ENCODE measurements around the gene JAZF1.
"Not testable (repeated sequence)": the region's sequence is repeated elsewhere in the genome, so short reads cannot be mapped to it uniquely, and the experiment has no call there.

JAZF1 gene

GRCh38 chr7:27925573-27926201 is 254.9 kb downstream of the JAZF1 start:
- Histone ChIP-seq H3K27ac (ENCODE audit: low read depth, low read length, severe bottlenecking) (no peak overlapping the region), H3K36me3 (ENCODE audit: control insufficient read depth, insufficient read depth, low read length) (no peaks in the 10 kb centered on the region), H3K4me3 (ENCODE audit: extremely low read depth, insufficient read depth, low read length, poor library complexity, severe bottlenecking) (no peak overlapping the region), H3K9me3 (ENCODE audit: control insufficient read depth, low read length) (no peaks in the 10 kb centered on the region), H3K4me1 (ENCODE audit: control insufficient read depth, insufficient read depth, low read length, poor library complexity, severe bottlenecking) (peaks cover 4% of the 10 kb centered on the region)
- WGBS, 2 experiments (ENCODE audit: insufficient coverage in 2 of 2): 91 to 96% methylated on average over 4 to 6 of the region's 6 CpGs

DNA sequence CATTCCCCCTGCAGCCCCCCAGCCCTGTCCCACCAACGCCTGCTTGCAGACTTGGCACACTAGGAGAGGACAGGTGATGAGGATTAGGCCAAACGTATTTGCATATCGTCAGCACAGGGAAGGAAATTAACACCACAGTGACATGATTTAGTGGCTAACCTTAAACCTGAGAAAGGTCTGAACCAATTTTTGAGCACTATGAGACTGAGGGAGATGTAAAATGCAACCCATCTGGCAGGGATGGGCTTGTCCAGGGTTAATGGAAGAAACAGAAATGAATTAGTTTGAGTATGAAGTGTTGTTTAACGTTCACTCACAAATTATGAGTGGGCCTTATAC is 257.0 kb downstream of the JAZF1 start:
- no peak overlapping the region for H3K27ac ChIP-seq (ENCODE audit: low read depth, low read length, severe bottlenecking)
- peaks cover 7% of the 10 kb centered on the region for H3K4me1 ChIP-seq (ENCODE audit: control insufficient read depth, insufficient read depth, low read length, poor library complexity, severe bottlenecking)
- no peak overlapping the region for H3K4me3 ChIP-seq (ENCODE audit: extremely low read depth, insufficient read depth, low read length, poor library complexity, severe bottlenecking)
- 96 to 100% methylated on average over 3 of the region's 4 CpGs for WGBS, 2 experiments (ENCODE audit: insufficient coverage in 2 of 2)
- H3K36me3 ChIP-seq (ENCODE audit: control insufficient read depth, insufficient read depth, low read length): no peaks in the 10 kb centered on the region
- no peaks in the 10 kb centered on the region for H3K9me3 ChIP-seq (ENCODE audit: control insufficient read depth, low read length)

DNA sequence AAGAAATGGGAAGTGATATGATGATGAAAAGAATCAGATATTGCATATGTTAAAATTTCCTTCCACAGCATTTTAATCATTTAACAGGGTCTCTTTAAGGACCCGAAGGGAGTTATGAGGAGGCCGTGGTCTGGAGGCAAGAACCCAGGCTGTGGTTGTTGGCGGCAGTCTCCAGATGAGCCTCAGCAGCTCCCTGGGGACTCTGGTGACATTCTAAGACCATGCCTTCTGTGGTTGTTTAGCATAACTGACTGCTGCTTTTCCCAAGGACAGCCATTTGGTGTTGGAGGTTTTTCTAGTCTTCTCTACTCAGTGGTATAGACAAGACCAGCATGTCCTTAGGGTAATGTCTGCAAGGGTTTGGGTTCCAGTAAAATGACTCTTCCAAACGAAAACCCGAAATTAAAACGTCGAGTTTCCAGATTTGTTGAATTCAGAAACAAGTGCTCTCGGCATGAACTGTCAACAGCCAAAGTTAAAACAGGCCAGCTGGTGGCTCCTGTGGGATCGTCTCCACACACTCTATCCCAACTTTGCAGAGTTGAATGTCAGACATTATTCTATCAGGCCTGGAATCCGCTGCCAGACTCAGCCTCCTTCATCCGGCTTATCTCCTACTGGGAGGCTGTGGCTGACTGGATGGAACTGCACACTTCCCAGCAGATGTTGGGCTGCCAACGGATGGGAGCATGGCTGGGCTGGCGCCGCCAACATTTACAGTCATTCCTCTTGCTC is 257.5 kb downstream of the JAZF1 start:
- no peak overlapping the region for H3K4me3 ChIP-seq (ENCODE audit: extremely low read depth, insufficient read depth, low read length, poor library complexity, severe bottlenecking)
- WGBS, 2 experiments (ENCODE audit: insufficient coverage in 2 of 2): 80 to 92% methylated on average over 12 of the region's 14 CpGs
- H3K9me3 ChIP-seq (ENCODE audit: control insufficient read depth, low read length): no peaks in the 10 kb centered on the region
- peaks cover 13% of the 10 kb centered on the region for H3K4me1 ChIP-seq (ENCODE audit: control insufficient read depth, insufficient read depth, low read length, poor library complexity, severe bottlenecking)
- H3K27ac ChIP-seq (ENCODE audit: low read depth, low read length, severe bottlenecking): no peak overlapping the region
- H3K36me3 ChIP-seq (ENCODE audit: control insufficient read depth, insufficient read depth, low read length): no peaks in the 10 kb centered on the region

DNA sequence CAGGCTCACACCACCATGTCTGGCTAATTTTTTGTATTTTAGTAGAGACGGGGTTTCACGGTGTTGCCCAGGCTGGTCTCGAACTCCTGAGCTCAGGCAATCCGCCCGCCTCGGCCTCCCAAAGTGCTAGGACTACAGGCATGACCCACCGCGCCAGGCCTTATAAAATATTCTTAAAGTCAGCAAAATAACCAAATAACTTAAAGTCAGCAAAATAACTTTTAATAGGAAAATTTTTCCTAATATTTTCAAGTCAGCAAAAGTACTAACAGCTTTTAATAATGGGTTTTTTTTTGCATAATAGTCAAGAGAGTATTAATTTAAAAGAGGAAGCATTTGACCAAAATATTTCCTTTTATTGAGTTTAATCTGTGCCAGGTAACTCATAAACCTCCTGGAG is 258.2 kb downstream of the JAZF1 start:
- not testable (repeated sequence) for H3K27ac ChIP-seq (ENCODE audit: low read depth, low read length, severe bottlenecking)

GRCh38 chr7:27921081-27921836 is 259.3 kb downstream of the JAZF1 start:
- WGBS, 2 experiments (ENCODE audit: insufficient coverage in 2 of 2): 55 to 79% methylated on average over 3 of the region's 7 CpGs
- Histone ChIP-seq H3K9me3 (ENCODE audit: control insufficient read depth, low read length) (no peaks in the 10 kb centered on the region), H3K4me1 (ENCODE audit: control insufficient read depth, insufficient read depth, low read length, poor library complexity, severe bottlenecking) (peaks cover 20% of the 10 kb centered on the region), H3K27ac (ENCODE audit: low read depth, low read length, severe bottlenecking) (no peak overlapping the region), H3K4me3 (ENCODE audit: extremely low read depth, insufficient read depth, low read length, poor library complexity, severe bottlenecking) (no peak overlapping the region), H3K36me3 (ENCODE audit: control insufficient read depth, insufficient read depth, low read length) (no peaks in the 10 kb centered on the region)

More for the DNA sequence above, 258.2 kb downstream of the JAZF1 start:
- H3K36me3 ChIP-seq (ENCODE audit: control insufficient read depth, insufficient read depth, low read length); H3K4me3 ChIP-seq (ENCODE audit: extremely low read depth, insufficient read depth, low read length, poor library complexity, severe bottlenecking); H3K9me3 ChIP-seq (ENCODE audit: control insufficient read depth, low read length): not testable (repeated sequence)
- 79 to 89% methylated on average over 3 to 4 of the region's 8 CpGs for WGBS, 2 experiments (ENCODE audit: insufficient coverage in 2 of 2)
- peaks cover 19% of the 10 kb centered on the region for H3K4me1 ChIP-seq (ENCODE audit: control insufficient read depth, insufficient read depth, low read length, poor library complexity, severe bottlenecking)

GRCh38 chr7:27920281-27920946 is 260.2 kb downstream of the JAZF1 start:
- Histone ChIP-seq H3K36me3 (ENCODE audit: control insufficient read depth, insufficient read depth, low read length) (no peaks in the 10 kb centered on the region), H3K4me1 (ENCODE audit: control insufficient read depth, insufficient read depth, low read length, poor library complexity, severe bottlenecking) (peaks cover 20% of the 10 kb centered on the region), H3K9me3 (ENCODE audit: control insufficient read depth, low read length) (no peaks in the 10 kb centered on the region), H3K4me3 (ENCODE audit: extremely low read depth, insufficient read depth, low read length, poor library complexity, severe bottlenecking) (no peak overlapping the region), H3K27ac (ENCODE audit: low read depth, low read length, severe bottlenecking) (no peak overlapping the region)
- no CpG with 5 or more reads among the region's 8 CpGs for WGBS, 2 experiments (ENCODE audit: insufficient coverage in 2 of 2)

DNA sequence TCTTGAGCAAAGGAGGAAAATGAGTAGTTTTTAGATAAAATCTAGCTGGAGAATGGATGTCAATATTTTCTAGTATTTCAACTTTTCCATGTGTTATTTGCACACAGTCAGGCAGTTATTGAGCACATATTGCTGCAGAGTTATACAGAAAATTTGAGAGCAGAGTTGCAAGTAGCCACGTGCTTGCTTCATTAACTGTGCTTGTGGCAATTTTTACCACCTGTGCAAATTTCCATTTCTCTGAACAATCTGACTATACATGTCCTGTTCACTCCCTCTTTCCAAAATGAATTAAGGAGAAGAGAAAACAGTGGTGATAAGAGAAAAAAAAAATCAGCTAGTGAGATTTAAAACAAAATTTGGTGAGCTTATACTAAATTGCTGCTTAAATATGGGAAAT is 262.1 kb downstream of the JAZF1 start:
- Histone ChIP-seq H3K9me3 (ENCODE audit: control insufficient read depth, low read length) (no peaks in the 10 kb centered on the region), H3K36me3 (ENCODE audit: control insufficient read depth, insufficient read depth, low read length) (no peaks in the 10 kb centered on the region), H3K4me1 (ENCODE audit: control insufficient read depth, insufficient read depth, low read length, poor library complexity, severe bottlenecking) (peaks cover 20% of the 10 kb centered on the region), H3K4me3 (ENCODE audit: extremely low read depth, insufficient read depth, low read length, poor library complexity, severe bottlenecking) (no peak overlapping the region), H3K27ac (ENCODE audit: low read depth, low read length, severe bottlenecking) (no peak overlapping the region)
- 60% methylated on average over 1 of the region's 1 CpG; no CpG with 5 or more reads in 1 of the 2 experiments for WGBS, 2 experiments (ENCODE audit: insufficient coverage in 2 of 2)

- Histone ChIP-seq H3K36me3 (ENCODE audit: control insufficient read depth, insufficient read depth, low read length) (no peaks in the 10 kb centered on the region), H3K4me3 (ENCODE audit: extremely low read depth, insufficient read depth, low read length, poor library complexity, severe bottlenecking) (no peak overlapping the region), H3K4me1 (ENCODE audit: control insufficient read depth, insufficient read depth, low read length, poor library complexity, severe bottlenecking) (peaks cover 20% of the 10 kb centered on the region), H3K27ac (ENCODE audit: low read depth, low read length, severe bottlenecking) (no peak overlapping the region), H3K9me3 (ENCODE audit: control insufficient read depth, low read length) (no peaks in the 10 kb centered on the region)
- 78 to 81% methylated on average over 3 to 4 of the region's 5 CpGs for WGBS, 2 experiments (ENCODE audit: insufficient coverage in 2 of 2)
These were observed 262.8 kb downstream of the JAZF1 start for GRCh38 chr7:27917774-27918314.

DNA sequence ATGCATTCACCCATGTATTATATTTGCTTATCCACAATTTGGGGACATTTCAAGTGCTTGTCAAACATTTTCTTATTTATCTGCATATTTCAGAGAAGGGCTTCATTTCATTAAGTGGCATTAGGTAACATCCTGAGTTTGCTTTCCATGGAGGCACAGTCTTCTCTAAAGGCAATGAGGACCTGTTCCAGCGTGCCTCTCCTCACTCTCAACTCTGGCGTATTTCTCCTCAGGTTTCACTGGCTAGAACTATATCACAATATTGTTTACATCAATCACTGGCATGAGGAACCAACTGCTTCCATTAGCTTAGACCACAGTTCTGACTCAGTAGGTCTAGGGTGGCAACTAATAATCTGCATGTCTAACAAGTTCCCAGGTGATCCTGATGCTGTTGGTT is 263.5 kb downstream of the JAZF1 start:
- Histone ChIP-seq H3K9me3 (ENCODE audit: control insufficient read depth, low read length) (no peaks in the 10 kb centered on the region), H3K4me1 (ENCODE audit: control insufficient read depth, insufficient read depth, low read length, poor library complexity, severe bottlenecking) (peaks cover 20% of the 10 kb centered on the region), H3K27ac (ENCODE audit: low read depth, low read length, severe bottlenecking) (no peak overlapping the region), H3K36me3 (ENCODE audit: control insufficient read depth, insufficient read depth, low read length) (no peaks in the 10 kb centered on the region), H3K4me3 (ENCODE audit: extremely low read depth, insufficient read depth, low read length, poor library complexity, severe bottlenecking) (no peak overlapping the region)
- 100% methylated on average over 1 of the region's 2 CpGs for WGBS, 2 experiments (ENCODE audit: insufficient coverage in 2 of 2)

- H3K9me3 ChIP-seq (ENCODE audit: control insufficient read depth, low read length): no peaks in the 10 kb centered on the region
- H3K27ac ChIP-seq (ENCODE audit: low read depth, low read length, severe bottlenecking): no peak overlapping the region
- 80% methylated on average over 1 of the region's 1 CpG; no CpG with 5 or more reads in 1 of the 2 experiments for WGBS, 2 experiments (ENCODE audit: insufficient coverage in 2 of 2)
- no peak overlapping the region for H3K4me3 ChIP-seq (ENCODE audit: extremely low read depth, insufficient read depth, low read length, poor library complexity, severe bottlenecking)
- no peaks in the 10 kb centered on the region for H3K36me3 ChIP-seq (ENCODE audit: control insufficient read depth, insufficient read depth, low read length)
- peaks cover 20% of the 10 kb centered on the region for H3K4me1 ChIP-seq (ENCODE audit: control insufficient read depth, insufficient read depth, low read length, poor library complexity, severe bottlenecking)
These were observed 264.2 kb downstream of the JAZF1 start for GRCh38 chr7:27916372-27916771.
